ENCODE data around the gene LRMDA.

The LRMDA gene

DNA sequence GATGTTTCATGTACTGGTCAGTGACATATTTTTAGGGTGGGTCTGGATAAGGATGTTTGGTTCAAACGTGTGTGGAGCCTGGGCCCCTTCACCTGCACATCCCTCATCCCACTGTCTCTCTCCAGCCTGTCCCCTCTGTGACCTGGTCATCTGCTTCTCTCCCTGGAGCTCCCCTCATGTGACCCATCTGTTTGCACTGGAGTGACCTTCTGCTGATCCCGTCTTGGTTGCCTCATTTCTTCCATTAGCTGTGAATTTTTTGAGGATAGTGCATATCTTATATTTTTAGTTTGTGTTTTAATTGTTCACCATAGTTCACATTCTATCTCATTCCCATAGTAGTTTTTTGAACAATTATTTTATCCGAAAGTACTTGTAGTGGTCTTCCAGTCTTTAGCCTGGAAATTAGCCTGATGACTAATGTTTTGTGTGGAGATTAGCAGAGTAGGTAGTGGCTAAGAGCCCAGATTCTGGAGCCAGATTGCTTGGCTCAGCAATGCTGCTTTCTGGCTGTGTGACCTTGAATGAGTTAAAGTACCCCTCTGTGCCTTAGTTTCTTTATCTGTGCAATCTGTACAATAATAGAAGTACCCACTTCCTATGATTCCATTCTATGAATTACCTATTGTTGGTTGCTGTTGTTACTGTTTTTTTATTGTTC lies 224.5 kb downstream of the LRMDA start:
- no peak overlapping the region for H3K27ac Mint-ChIP-seq
- H3K4me1 Mint-ChIP-seq (ENCODE audit: low read depth), result no peaks in the 10 kb centered on the region
- H3K27me3 Mint-ChIP-seq (ENCODE audit: low read depth), result no peaks in the 10 kb centered on the region
- no peak overlapping the region for H3K4me3 Mint-ChIP-seq
- H3K36me3 Mint-ChIP-seq (ENCODE audit: low read depth), result no peaks in the 10 kb centered on the region
- H3K9me3 Mint-ChIP-seq, result no peaks in the 10 kb centered on the region

GRCh38 chr10:75657351-75657750 lies 225.9 kb downstream of the LRMDA start:
- no peaks in the 10 kb centered on the region for H3K36me3 Mint-ChIP-seq (ENCODE audit: low read depth)
- no peak overlapping the region for H3K4me3 Mint-ChIP-seq
- H3K9me3 Mint-ChIP-seq, result no peaks in the 10 kb centered on the region
- no peak overlapping the region for H3K27ac Mint-ChIP-seq
- H3K4me1 Mint-ChIP-seq (ENCODE audit: low read depth), result no peaks in the 10 kb centered on the region
- H3K27me3 Mint-ChIP-seq (ENCODE audit: low read depth), result no peaks in the 10 kb centered on the region

GRCh38 chr10:75658036-75658435 lies 226.6 kb downstream of the LRMDA start:
- H3K9me3 Mint-ChIP-seq, result no peaks in the 10 kb centered on the region
- no peak overlapping the region for H3K27ac Mint-ChIP-seq
- no peaks in the 10 kb centered on the region for H3K27me3 Mint-ChIP-seq (ENCODE audit: low read depth)
- H3K36me3 Mint-ChIP-seq (ENCODE audit: low read depth), result no peaks in the 10 kb centered on the region
- no peaks in the 10 kb centered on the region for H3K4me1 Mint-ChIP-seq (ENCODE audit: low read depth)
- H3K4me3 Mint-ChIP-seq, result no peak overlapping the region

GRCh38 chr10:75658496-75658895 lies 227.1 kb downstream of the LRMDA start:
- Mint-ChIP-seq H3K4me1 (ENCODE audit: low read depth) (no peaks in the 10 kb centered on the region), H3K36me3 (ENCODE audit: low read depth) (no peaks in the 10 kb centered on the region), H3K4me3 (no peak overlapping the region), H3K9me3 (no peaks in the 10 kb centered on the region), H3K27ac (no peak overlapping the region), H3K27me3 (ENCODE audit: low read depth) (no peaks in the 10 kb centered on the region)

DNA sequence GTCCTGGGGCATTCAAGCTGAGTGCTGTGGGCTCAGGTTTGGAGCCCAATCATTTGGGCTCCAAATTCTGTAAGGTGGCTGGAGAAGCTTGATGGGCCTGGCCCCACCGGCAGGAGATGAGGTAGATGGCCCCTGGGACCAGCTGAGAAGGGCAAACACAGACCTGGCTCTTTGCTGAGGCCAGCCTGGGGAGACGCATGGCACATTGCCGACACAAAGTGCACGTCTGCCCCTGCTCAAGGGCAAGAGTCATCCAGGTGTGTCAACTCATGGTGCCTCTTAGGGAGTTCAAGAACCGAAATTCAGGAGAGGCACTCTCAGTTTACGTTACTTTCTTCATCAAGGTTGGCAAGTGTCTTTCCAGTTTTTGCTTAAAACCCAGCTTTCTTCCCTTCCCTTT lies 227.5 kb downstream of the LRMDA start:
- Mint-ChIP-seq H3K4me3 (no peak overlapping the region), H3K36me3 (ENCODE audit: low read depth) (no peaks in the 10 kb centered on the region), H3K4me1 (ENCODE audit: low read depth) (no peaks in the 10 kb centered on the region), H3K27ac (no peak overlapping the region), H3K27me3 (ENCODE audit: low read depth) (no peaks in the 10 kb centered on the region), H3K9me3 (no peaks in the 10 kb centered on the region)

- H3K27ac Mint-ChIP-seq, result no peak overlapping the region
- H3K27me3 Mint-ChIP-seq (ENCODE audit: low read depth), result no peaks in the 10 kb centered on the region
Measured at GRCh38 chr10:75660823-75661222, 229.4 kb downstream of the LRMDA start.

DNA sequence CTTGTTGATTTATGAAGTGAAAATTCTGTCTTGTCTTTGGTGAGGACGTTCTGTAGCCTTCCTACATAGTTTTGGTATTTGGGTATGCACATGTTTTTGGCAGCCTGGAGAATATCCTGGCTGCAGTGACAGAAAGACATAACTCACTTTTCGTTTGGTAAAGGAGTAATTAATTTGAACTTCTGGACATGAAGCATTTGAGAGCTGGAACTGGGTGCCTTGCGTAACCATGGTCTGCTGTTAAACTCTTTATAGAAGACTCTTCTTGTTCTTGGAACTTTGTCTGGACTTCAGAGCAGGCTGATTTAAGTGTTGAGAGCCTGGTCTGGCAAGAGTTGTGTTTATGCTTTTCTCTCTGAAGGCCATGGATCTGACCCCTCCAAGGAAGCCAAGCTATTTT lies 231.3 kb downstream of the LRMDA start:
- Mint-ChIP-seq H3K27me3 (ENCODE audit: low read depth) (no peaks in the 10 kb centered on the region), H3K27ac (no peak overlapping the region), H3K4me3 (no peak overlapping the region), H3K36me3 (ENCODE audit: low read depth) (no peaks in the 10 kb centered on the region), H3K9me3 (no peaks in the 10 kb centered on the region), H3K4me1 (ENCODE audit: low read depth) (no peaks in the 10 kb centered on the region)

More at GRCh38 chr10:75660823-75661222, 229.4 kb downstream of the LRMDA start:
- Mint-ChIP-seq H3K4me3 (no peak overlapping the region), H3K9me3 (no peaks in the 10 kb centered on the region), H3K36me3 (ENCODE audit: low read depth) (no peaks in the 10 kb centered on the region), H3K4me1 (ENCODE audit: low read depth) (no peaks in the 10 kb centered on the region)

DNA sequence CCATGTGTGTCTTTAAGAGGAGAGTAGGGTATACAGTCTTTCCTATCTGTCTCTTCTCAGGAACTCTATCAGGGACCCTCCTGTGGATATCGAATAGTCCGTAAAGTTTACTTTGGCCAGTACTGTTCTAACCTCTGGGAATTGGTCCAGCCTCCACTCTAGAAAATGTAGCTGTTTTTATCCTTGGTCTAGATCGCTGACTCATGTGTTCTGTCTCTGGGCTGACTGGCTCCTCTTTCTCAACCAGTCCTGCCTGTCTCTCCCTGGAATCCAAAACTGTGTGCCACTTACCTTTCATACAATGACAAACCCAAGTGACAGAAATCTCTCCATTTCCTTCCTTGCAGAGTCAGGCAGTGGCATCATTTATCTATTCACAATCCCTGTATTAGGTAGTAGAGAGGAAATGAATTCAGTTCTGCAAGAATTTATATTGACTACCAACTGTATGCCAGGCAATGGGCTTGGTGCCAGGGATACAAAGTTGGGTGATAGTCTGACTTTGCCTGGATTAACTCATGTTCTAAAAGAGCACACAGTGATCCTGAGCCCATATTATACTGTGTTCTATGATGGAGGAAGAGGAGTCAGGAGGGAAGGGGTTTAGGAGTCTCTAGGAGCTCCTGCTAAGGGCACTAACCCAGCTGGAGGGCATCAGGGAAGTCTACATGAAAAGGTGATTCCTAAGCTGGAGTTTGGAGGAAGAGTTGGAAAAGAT lies 232.7 kb downstream of the LRMDA start:
- no peaks in the 10 kb centered on the region for H3K36me3 Mint-ChIP-seq (ENCODE audit: low read depth)
- H3K9me3 Mint-ChIP-seq, result no peaks in the 10 kb centered on the region
- H3K4me3 Mint-ChIP-seq, result no peak overlapping the region
- H3K27ac Mint-ChIP-seq, result no peak overlapping the region
- H3K4me1 Mint-ChIP-seq (ENCODE audit: low read depth), result no peaks in the 10 kb centered on the region
- no peaks in the 10 kb centered on the region for H3K27me3 Mint-ChIP-seq (ENCODE audit: low read depth)

GRCh38 chr10:75664968-75665367 lies 233.5 kb downstream of the LRMDA start:
- H3K27ac Mint-ChIP-seq, result no peak overlapping the region
- H3K9me3 Mint-ChIP-seq, result no peaks in the 10 kb centered on the region
- no peaks in the 10 kb centered on the region for H3K36me3 Mint-ChIP-seq (ENCODE audit: low read depth)
- H3K27me3 Mint-ChIP-seq (ENCODE audit: low read depth), result no peaks in the 10 kb centered on the region
- H3K4me1 Mint-ChIP-seq (ENCODE audit: low read depth), result no peaks in the 10 kb centered on the region
- no peak overlapping the region for H3K4me3 Mint-ChIP-seq

GRCh38 chr10:75665707-75666106 lies 234.3 kb downstream of the LRMDA start:
- no peaks in the 10 kb centered on the region for H3K9me3 Mint-ChIP-seq
- no peaks in the 10 kb centered on the region for H3K27me3 Mint-ChIP-seq (ENCODE audit: low read depth)
- no peaks in the 10 kb centered on the region for H3K36me3 Mint-ChIP-seq (ENCODE audit: low read depth)
- no peak overlapping the region for H3K27ac Mint-ChIP-seq
- no peak overlapping the region for H3K4me3 Mint-ChIP-seq
- H3K4me1 Mint-ChIP-seq (ENCODE audit: low read depth), result no peaks in the 10 kb centered on the region

GRCh38 chr10:75672111-75672671 lies 240.8 kb downstream of the LRMDA start:
- no peaks in the 10 kb centered on the region for H3K9me3 Mint-ChIP-seq
- H3K27me3 Mint-ChIP-seq (ENCODE audit: low read depth), result no peaks in the 10 kb centered on the region
- H3K4me3 Mint-ChIP-seq, result no peak overlapping the region
- no peaks in the 10 kb centered on the region for H3K4me1 Mint-ChIP-seq (ENCODE audit: low read depth)
- no peaks in the 10 kb centered on the region for H3K36me3 Mint-ChIP-seq (ENCODE audit: low read depth)
- H3K27ac Mint-ChIP-seq, result no peak overlapping the region

DNA sequence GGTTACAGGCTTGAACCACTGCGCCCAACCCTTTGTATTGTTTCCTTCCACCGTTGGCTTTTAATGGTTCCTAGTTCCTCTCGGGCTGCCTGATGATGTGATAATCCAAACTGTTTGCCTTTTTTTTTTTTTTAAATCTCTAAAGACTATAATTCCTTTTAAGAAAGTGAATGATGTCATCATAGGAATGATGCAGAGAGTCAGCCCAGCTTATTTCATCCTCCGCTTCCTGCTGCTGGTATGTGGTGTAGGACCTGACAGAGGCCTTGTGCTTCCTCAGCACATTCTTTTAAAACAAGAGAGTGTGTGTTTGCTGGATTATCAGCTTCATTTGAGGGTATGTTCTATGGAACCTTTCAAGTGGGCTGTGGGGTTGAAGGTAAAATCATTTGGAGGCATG lies 241.4 kb downstream of the LRMDA start:
- H3K4me1 Mint-ChIP-seq (ENCODE audit: low read depth), result no peaks in the 10 kb centered on the region
- no peak overlapping the region for H3K4me3 Mint-ChIP-seq
- no peaks in the 10 kb centered on the region for H3K9me3 Mint-ChIP-seq
- H3K36me3 Mint-ChIP-seq (ENCODE audit: low read depth), result no peaks in the 10 kb centered on the region
- no peak overlapping the region for H3K27ac Mint-ChIP-seq
- H3K27me3 Mint-ChIP-seq (ENCODE audit: low read depth), result no peaks in the 10 kb centered on the region

GRCh38 chr10:75677541-75677940 lies 246.1 kb downstream of the LRMDA start:
- Mint-ChIP-seq H3K36me3 (ENCODE audit: low read depth) (no peaks in the 10 kb centered on the region), H3K27ac (no peak overlapping the region), H3K9me3 (no peaks in the 10 kb centered on the region), H3K4me3 (no peak overlapping the region), H3K27me3 (ENCODE audit: low read depth) (no peaks in the 10 kb centered on the region), H3K4me1 (ENCODE audit: low read depth) (no peaks in the 10 kb centered on the region)

GRCh38 chr10:75678527-75678926 lies 247.1 kb downstream of the LRMDA start:
- no peaks in the 10 kb centered on the region for H3K9me3 Mint-ChIP-seq
- H3K27me3 Mint-ChIP-seq (ENCODE audit: low read depth), result no peaks in the 10 kb centered on the region
- no peaks in the 10 kb centered on the region for H3K36me3 Mint-ChIP-seq (ENCODE audit: low read depth)
- H3K4me3 Mint-ChIP-seq, result no peak overlapping the region
- H3K4me1 Mint-ChIP-seq (ENCODE audit: low read depth), result no peaks in the 10 kb centered on the region
- no peak overlapping the region for H3K27ac Mint-ChIP-seq

GRCh38 chr10:75679536-75679935 lies 248.1 kb downstream of the LRMDA start:
- no peak overlapping the region for H3K27ac Mint-ChIP-seq

More at GRCh38 chr10:75679536-75679935, 248.1 kb downstream of the LRMDA start:
- no peaks in the 10 kb centered on the region for H3K27me3 Mint-ChIP-seq (ENCODE audit: low read depth)
- H3K9me3 Mint-ChIP-seq, result no peaks in the 10 kb centered on the region
- H3K4me1 Mint-ChIP-seq (ENCODE audit: low read depth), result no peaks in the 10 kb centered on the region
- no peaks in the 10 kb centered on the region for H3K36me3 Mint-ChIP-seq (ENCODE audit: low read depth)
- H3K4me3 Mint-ChIP-seq, result no peak overlapping the region

Data from T-helper 1 cell treated with Interleukin-12 subunit alpha and Interleukin-12 subunit beta and Interleukin-4 antibody, amounts not matched to agents 30 μg/mL and 1 μg/mL, for 36 hours (primary cell).